HG03095 (cell line): Measurements from ENCODE around the gene PALD1.

ENCODE experiments used
- ATAC-seq: cut with Tn5 transposase; IDR thresholded peaks from one replicate; pipeline ENCODE4 v1.9.1; 2021; ENCODE audit warnings: moderate library complexity; ENCODE audit not compliant: unreplicated experiment

The PALD1 gene

GRCh38 chr10:70551971-70552422, 73.4 kb downstream of the PALD1 start:
- ATAC-seq, result no peak

GRCh38 chr10:70552586-70552985, 74.0 kb downstream of the PALD1 start:
- no peak for ATAC-seq

DNA sequence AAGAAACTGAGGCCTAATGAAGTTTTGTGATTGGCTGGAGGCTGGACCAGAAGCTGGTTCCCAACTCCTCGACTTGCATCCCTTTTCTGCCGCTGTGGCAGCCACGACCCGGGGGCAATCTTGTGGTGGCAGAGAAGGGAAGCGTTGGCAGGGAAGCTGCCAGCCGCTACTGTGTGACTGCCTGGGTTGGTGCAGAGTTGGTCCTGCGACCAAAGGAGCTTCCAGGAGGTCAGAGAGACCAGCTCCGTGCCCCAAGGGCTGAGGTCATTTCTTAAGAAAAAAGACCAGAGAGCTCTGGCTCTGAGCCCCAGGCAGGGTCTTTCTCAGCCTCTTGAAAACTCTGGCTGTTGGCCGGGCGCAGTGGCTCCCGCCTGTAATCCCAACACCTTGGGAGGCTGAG, 76.8 kb downstream of the PALD1 start:
- no peak for ATAC-seq

DNA sequence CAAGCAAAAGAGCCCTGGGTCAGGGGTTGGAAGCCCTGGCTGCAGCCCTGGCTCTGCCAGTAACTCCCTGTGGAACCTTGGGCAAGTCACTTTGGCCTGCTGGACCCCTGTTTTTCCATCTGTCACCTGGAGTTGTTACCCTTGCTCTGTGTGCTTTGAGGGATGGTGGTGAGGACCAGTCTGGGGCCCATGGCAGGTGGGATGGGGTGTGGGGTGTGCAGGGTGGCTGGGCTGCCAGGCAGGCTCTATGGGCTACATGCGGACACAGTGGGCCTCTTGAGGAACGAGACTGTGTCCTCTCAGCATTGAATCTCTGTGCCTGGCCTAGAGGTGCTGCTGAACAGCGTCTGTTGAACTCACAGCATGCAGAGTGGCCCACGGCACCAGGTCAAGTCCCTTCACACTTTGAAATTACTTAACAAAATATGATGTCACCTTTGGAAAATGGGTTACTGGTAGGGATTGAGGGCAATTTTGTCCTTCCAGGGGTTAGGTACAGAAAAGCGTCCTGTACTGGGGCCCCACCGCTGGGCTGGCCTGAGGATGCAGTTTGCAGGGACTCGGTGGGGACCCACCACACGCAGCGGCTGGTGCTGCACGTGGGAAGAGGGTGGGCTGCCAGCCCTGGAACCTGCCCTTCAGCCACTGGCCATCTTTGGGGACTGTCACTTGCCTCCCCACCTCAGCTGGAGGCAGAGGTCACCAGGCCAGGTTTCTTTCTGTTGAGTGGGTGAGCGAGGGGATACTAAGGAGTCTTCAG, 78.7 kb downstream of the PALD1 start:
- ATAC-seq, result no peak

DNA sequence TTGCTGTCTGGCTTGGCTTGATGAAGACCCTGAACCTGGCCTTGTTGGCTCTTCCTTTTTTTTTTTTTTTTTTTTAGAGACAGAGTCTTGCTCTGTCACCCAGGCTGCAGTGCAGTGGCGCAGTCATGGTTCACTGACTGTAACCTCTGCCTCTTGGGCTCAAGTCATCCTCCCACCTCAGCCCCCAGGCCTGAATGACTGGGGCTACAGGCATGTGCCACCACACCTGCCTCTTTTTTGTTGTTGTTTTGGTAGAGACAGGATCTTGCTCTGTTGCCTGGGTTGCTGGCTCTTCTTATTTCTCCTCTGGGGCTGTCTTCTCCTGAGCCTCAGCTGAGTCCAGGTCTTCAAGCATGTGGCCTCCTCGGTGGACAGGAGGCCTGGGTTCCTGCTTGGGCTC, 79.3 kb downstream of the PALD1 start:
- no peak for ATAC-seq

- ATAC-seq, result no peak
Observed at GRCh38 chr10:70558295-70558694, 79.7 kb downstream of the PALD1 start.

GRCh38 chr10:70558871-70559810, 80.6 kb downstream of the PALD1 start:
- peak; percentile 58 for ATAC-seq

DNA sequence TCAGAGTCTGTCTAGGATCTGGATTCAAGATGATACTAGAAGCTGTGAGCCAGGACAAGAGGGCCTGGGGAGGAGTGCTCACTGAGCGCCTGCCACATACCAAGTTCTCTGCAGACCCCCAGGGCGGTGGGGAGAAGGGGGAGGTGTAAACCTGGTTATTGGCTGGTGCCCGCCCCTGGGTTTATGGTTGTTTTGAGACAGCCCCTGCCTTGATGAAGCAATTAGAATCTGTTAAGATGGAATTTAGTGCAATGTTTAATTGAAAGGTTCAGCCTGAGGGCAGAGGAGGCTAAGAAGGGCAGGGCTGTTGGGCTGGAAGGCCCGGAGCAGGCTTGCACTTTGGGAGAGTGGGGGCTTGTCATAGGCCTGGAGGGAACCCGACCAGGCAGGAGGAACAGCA, 81.3 kb downstream of the PALD1 start:
- no peak for ATAC-seq

GRCh38 chr10:70560511-70560941, 82.0 kb downstream of the PALD1 start:
- no peak for ATAC-seq

DNA sequence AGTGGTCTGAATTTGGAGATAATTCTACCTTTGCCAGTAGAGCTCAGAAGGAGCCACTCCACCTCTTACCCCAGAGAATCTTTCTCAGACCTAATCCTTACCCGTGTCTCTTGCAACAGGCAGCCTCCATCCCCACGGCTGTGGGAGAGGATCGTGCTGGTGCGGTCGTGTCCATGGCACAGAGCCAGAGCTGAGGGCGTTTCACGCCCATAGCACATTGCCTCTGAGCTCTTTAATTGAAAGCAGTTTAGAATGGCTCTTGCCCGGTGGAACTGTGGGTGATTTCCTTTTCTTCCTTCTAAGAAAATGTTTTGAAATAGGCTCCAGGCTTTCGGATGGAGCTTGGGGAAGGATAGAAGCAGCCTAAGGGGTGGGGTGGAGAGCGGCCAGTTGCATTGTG, 82.5 kb downstream of the PALD1 start:
- ATAC-seq, result no peak

DNA sequence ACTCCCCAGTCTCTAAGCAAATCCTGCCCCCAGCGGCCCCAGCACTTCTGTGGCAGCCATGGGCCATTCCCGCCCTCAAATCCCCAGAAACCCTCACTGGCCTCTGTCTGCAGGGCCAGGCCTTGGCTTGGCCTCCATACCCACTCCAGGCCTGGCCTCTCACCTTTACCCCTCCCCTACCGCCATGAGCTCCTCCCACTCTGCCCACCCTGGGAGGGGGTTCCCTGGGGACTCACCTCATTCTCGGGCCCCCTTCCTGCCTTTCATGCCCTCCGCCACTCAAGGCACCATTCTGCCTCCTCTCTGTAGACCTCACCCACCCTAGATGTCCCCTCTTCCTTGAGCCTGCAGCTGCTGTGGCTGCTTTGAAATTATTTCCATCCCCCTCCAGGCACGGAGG, 83.0 kb downstream of the PALD1 start:
- ATAC-seq, result no peak

- no peak for ATAC-seq
Observed at GRCh38 chr10:70562036-70562755, 83.6 kb downstream of the PALD1 start.

GRCh38 chr10:70563230-70563629, 84.7 kb downstream of the PALD1 start:
- ATAC-seq, result no peak

DNA sequence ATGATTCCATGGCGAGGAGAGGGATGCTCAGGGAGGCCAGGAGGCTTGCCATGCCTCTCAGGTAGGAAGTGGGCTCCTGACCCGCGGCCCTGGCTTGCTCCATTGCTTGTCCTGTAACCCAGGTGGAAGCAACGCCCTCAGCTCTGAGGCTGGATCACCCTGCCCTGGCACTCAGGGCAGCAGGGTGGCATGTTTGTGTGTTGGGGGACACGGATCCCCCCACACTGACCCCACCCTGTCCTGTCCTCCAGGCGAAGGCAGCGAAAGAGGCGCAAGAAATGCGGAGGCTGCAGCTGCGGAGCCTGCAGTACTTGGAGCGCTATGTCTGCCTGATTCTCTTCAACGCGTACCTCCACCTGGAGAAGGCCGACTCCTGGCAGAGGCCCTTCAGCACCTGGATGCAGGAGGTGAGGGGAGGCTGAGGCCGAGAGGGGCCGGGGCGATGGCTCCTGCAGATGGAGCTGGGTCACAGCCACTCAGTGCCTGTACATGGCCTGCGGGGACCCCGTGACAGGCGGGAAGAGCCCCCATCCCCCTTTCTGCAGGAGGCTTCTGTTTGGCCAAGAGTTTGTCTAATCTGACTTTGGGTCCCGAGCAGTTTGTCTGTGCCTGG, 85.7 kb downstream of the PALD1 start:
- no peak for ATAC-seq

- no peak for ATAC-seq
Observed at GRCh38 chr10:70564901-70565351, 86.4 kb downstream of the PALD1 start.

GRCh38 chr10:70565556-70566514, 87.3 kb downstream of the PALD1 start:
- no peak for ATAC-seq

DNA sequence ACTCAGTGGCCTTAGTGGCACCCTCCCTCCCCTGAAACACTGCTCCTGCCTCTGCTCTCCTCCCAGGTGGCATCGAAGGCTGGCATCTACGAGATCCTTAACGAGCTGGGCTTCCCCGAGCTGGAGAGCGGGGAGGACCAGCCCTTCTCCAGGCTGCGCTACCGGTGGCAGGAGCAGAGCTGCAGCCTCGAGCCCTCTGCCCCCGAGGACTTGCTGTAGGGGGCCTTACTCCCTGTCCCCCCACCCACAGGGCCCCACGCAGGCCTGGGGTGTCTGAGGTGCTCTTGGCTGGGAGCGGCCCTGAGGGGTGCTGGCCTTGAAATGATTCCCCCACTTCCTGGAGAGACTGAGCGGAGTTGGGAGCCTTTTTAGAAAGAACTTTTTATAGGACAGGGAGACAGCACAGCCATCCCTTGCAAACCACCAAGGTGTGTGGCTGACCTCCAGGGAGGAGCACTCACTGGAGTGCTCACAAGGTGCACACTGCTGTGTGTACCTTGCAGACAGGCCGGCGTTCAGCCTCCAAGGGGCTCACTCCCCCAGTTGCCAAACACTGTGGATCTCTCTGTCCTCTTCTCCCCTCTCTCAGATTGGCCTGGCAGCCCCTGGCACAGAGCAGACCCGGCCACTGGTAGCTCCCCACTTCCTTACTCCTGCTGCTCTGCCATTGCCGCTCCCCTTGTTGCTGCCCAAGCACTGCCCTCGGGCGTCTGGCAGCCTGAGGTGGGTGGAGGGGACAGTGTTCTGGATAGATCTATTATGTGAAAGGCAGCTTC, 88.1 kb downstream of the PALD1 start:
- no peak for ATAC-seq

GRCh38 chr10:70567603-70568002, 89.0 kb downstream of the PALD1 start:
- no peak for ATAC-seq

DNA sequence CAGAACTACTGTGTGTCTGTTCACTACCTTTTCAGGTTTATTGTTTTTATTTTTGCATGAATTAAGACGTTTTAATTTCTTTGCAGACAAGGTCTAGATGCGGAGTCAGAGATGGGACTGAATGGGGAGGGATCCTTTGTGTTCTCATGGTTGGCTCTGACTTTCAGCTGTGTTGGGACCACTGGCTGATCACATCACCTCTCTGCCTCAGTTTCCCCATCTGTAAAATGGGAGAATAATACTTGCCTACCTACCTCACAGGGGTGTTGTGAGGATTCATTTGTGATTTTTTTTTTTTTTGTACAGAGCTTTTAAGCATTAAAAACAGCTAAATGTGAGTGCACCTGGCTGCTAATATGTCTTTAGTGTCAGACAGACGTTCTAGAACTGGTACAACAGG, 89.5 kb downstream of the PALD1 start:
- no peak for ATAC-seq
